B cell (primary cell): ENCODE results near the gene LCN12. TPM values are rescaled to one million over a fixed set of nuclear protein-coding genes. Genes with fewer than 3 reads are reported as not detected.

Source experiments
- ATAC-seq: fragments of 200-7000 bp; cut with Tn5 transposase; one replicate; pipeline ENCODE4 v1.10.0; 2021; ENCODE audit warnings: low read depth, mild to moderate bottlenecking, moderate number of reproducible peaks, moderate library complexity
- CTCF ChIA-PET: fragments of 350-600 bp; sonication (Branson Sonifier 250); formaldehyde crosslinking; loops from one replicate; lab custom pipeline; 2021; ENCODE audit warnings: antibody characterized with exemption, inconsistent platforms; lab: Charles Lee
- POLR2A ChIA-PET: fragments of 350-600 bp; sonication (Branson Sonifier 250); formaldehyde crosslinking; loops from one replicate; lab custom pipeline; 2021; ENCODE audit warnings: antibody characterized with exemption; lab: Charles Lee
- DNase-seq: peaks from one replicate; pipeline ENCODE4 v3.0.0; 2013
- H2AFZ ChIP-seq: 2 replicates; pipeline ENCODE4 v1.6.1; 2012; ENCODE audit warnings: mild to moderate bottlenecking, low read depth, low read length; ENCODE audit not compliant: insufficient read depth, poor library complexity, severe bottlenecking
- H3K27ac ChIP-seq, 2 donors: 1 replicate in 1 of 2; 2 replicates in 1 of 2; pipeline ENCODE4 v1.5.1; 2012 to 2013; ENCODE audit warnings: low read length in 2 of 2, mild to moderate bottlenecking in 2 of 2, moderate library complexity in 1 of 2
- H3K27me3 ChIP-seq, 4 experiments: fragments of 200-600 bp in 1 of 4; sonication (generic) in 1 of 4; replicated peaks in 1 of 4; 1 replicate in 2 of 4; 2 replicates in 2 of 4; pipeline versions ENCODE4 v1.6.1 to v1.7.0; 2013 to 2016; ENCODE audit warnings: low read length in 3 of 4, mild to moderate bottlenecking in 2 of 4, mixed read lengths in 1 of 4, moderate library complexity in 1 of 4; ENCODE audit not compliant: insufficient read depth in 4 of 4, control insufficient read depth in 3 of 4; ENCODE audit errors: control extremely low read depth in 1 of 4
- H3K36me3 ChIP-seq, 2 experiments: replicated peaks in 1 of 2; 1 replicate in 1 of 2; 2 replicates in 1 of 2; pipeline versions ENCODE4 v1.6.1 to v1.7.1; 2013; ENCODE audit warnings: low read length in 1 of 2; ENCODE audit not compliant: insufficient read depth in 2 of 2, control insufficient read depth in 1 of 2; ENCODE audit errors: control extremely low read depth in 1 of 2, extremely low read depth in 1 of 2
- H3K4me1 ChIP-seq, 2 donors: fragments of 200-600 bp in 1 of 2; sonication (generic) in 1 of 2; 1 replicate in 1 of 2; 2 replicates in 1 of 2; pipeline versions ENCODE4 v1.5.1 to v1.6.1; 2013 to 2017; ENCODE audit warnings: low read length in 2 of 2; ENCODE audit not compliant: control insufficient read depth in 2 of 2, insufficient read depth in 2 of 2
- H3K4me2 ChIP-seq: replicated peaks from 2 replicates; pipeline ENCODE3; 2012; ENCODE audit warnings: mild to moderate bottlenecking, low read depth, low read length; ENCODE audit not compliant: poor library complexity, severe bottlenecking
- H3K4me3 ChIP-seq, 5 experiments: fragments of 200-600 bp in 1 of 5; sonication (generic) in 1 of 5; 1 replicate in 3 of 5; 2 replicates in 2 of 5; pipeline versions ENCODE4 v1.5.1 to v1.7.0; 2011 to 2016; ENCODE audit warnings: low read length in 4 of 5, mild to moderate bottlenecking in 4 of 5, low read depth in 2 of 5, control low read depth in 1 of 5, moderate library complexity in 1 of 5; ENCODE audit not compliant: insufficient read depth in 1 of 5; ENCODE audit errors: control extremely low read depth in 1 of 5, extremely low read depth in 1 of 5
- H3K79me2 ChIP-seq: fragments of 200-600 bp; sonication (generic); one replicate; pipeline ENCODE4 v1.6.0; 2016; ENCODE audit warnings: low read length; ENCODE audit not compliant: control insufficient read depth, insufficient read depth
- H3K9ac ChIP-seq: fragments of 200-600 bp; sonication (generic); 2 replicates; pipeline ENCODE4 v1.6.1; 2017; ENCODE audit warnings: mild to moderate bottlenecking, low read length, moderate library complexity
- H3K9me3 ChIP-seq, 3 donors: one replicate each; pipeline versions ENCODE4 v1.6.1 to v1.7.1; 2013; ENCODE audit warnings: low read length in 2 of 3; ENCODE audit not compliant: control insufficient read depth in 2 of 3, insufficient read depth in 1 of 3; ENCODE audit errors: control extremely low read depth in 1 of 3
- H4K20me1 ChIP-seq: 2 replicates; pipeline ENCODE4 v1.6.0; 2012; ENCODE audit warnings: mild to moderate bottlenecking, low read length; ENCODE audit not compliant: insufficient read depth, control insufficient read depth, poor library complexity, severe bottlenecking
- H3K27ac Mint-ChIP-seq: one replicate; pipeline ENCODE4 v1.8.0; 2021; ENCODE audit warnings: mixed read lengths
- H3K27me3 Mint-ChIP-seq: one replicate; pipeline ENCODE4 v1.8.0; 2021; ENCODE audit warnings: mixed read lengths
- H3K4me1 Mint-ChIP-seq: one replicate; pipeline ENCODE4 v1.8.0; 2021; ENCODE audit warnings: mixed read lengths
- H3K4me3 Mint-ChIP-seq: one replicate; pipeline ENCODE4 v1.8.0; 2021; ENCODE audit warnings: mixed read lengths
- H3K9me3 Mint-ChIP-seq: one replicate; pipeline ENCODE4 v1.8.0; 2022; ENCODE audit warnings: mixed read lengths; ENCODE audit not compliant: insufficient read depth
- CTCF ChIP-seq: fragments of 200-600 bp; IDR thresholded peaks from one replicate; pipeline ENCODE4 v1.8.0; 2022; ENCODE audit warnings: antibody characterized with exemption, mild to moderate bottlenecking
- EZH2 ChIP-seq: IDR thresholded peaks from 2 replicates; pipeline ENCODE4 v1.6.1; 2012; ENCODE audit warnings: borderline replicate concordance, low read depth, mild to moderate bottlenecking, moderate library complexity, low read length; ENCODE audit not compliant: insufficient read depth, poor library complexity, severe bottlenecking
- WGBS: methylation state at CpG from one replicate; pipeline ENCODE4 v1.1.5; 2013; ENCODE audit warnings: missing lambda C conversion rate; ENCODE audit not compliant: insufficient coverage; 5-methylcytosine and 5-hydroxymethylcytosine counted together
- intact Hi-C: fragments of 100-400 bp; cut with micrococcal nuclease; formaldehyde crosslinking; loops from one replicate; pipeline ENCODE4 v1.10.0; 2022
- polyA plus RNA-seq: library from polyadenylated mRNA; depleted of rRNA; stranded (reverse); fragments of >200 nt; gene quantifications from 2 replicates; pipeline ENCODE4 v1.2.3, GENCODE V29; 2012
- total RNA-seq, 2 donors: library from RNA; stranded (reverse); fragments of 120-200 nt in 1 of 2; gene quantifications; 1 replicate in 1 of 2; 2 replicates in 1 of 2; pipeline versions ENCODE4 v1.2.3 to v1.2.4, GENCODE V29; 2013 to 2022

Gene LCN12
- total and polyA plus RNA-seq, 2 donors (not counting 1 experiment from before 2014, with no cell fraction given), result 2.4 to 2.6 TPM

- POLR2A ChIA-PET, result no interaction called here
- no peak overlapping the region for H3K4me3 Mint-ChIP-seq
Observed at GRCh38 chr9:136922540-136922939, 29.5 kb upstream of the LCN12 start.

GRCh38 chr9:136923881-136924280 lies 28.2 kb upstream of the LCN12 start:
- Mint-ChIP-seq H3K4me1 (no peaks in the 10 kb centered on the region), H3K9me3 (no peaks in the 10 kb centered on the region), H3K27me3 (no peaks in the 10 kb centered on the region), H3K27ac (no peak overlapping the region), H3K4me3 (no peak overlapping the region)
- H3K36me3 ChIP-seq, result peaks cover 0 to 62% of the 10 kb centered on the region in 2 experiments
- DNase-seq, result no peak
- peaks cover 25% of the 10 kb centered on the region for H3K79me2 ChIP-seq
- no peak overlapping the region for H3K27ac ChIP-seq
- no peaks in the 10 kb centered on the region for H3K9me3 ChIP-seq
- intact Hi-C loops, result no loop called here
- ChIA-PET CTCF (interaction anchor here (0.7 kb wide), 2 partner anchors 96 to 924 kb away, joined by 4 read pairs; no protein-coding TSS in a partner anchor), POLR2A (no interaction called here)
- H3K4me3 ChIP-seq, result no peak overlapping the region
- no peak overlapping the region for H3K9ac ChIP-seq
- WGBS, result 99% methylated on average over 19 of the region's 19 CpGs
- ATAC-seq, result no peak
- H3K27me3 ChIP-seq, result no peaks in the 10 kb centered on the region
- no peak overlapping the region for H3K4me2 ChIP-seq
- no peak for TF ChIP-seq CTCF
- peaks cover 21% of the 10 kb centered on the region for H4K20me1 ChIP-seq
- H2AFZ ChIP-seq, result no peak overlapping the region
- H3K4me1 ChIP-seq, result no peaks in the 10 kb centered on the region

More at GRCh38 chr9:136922540-136922939, 29.5 kb upstream of the LCN12 start:
- Mint-ChIP-seq H3K27ac (no peak overlapping the region), H3K4me1 (no peaks in the 10 kb centered on the region), H3K9me3 (no peaks in the 10 kb centered on the region), H3K27me3 (no peaks in the 10 kb centered on the region)
- no peak overlapping the region for H3K9ac ChIP-seq
- no peaks in the 10 kb centered on the region for H3K27me3 ChIP-seq
- ATAC-seq, result no peak
- H3K36me3 ChIP-seq, result peaks cover 0 to 66% of the 10 kb centered on the region in 2 experiments
- H2AFZ ChIP-seq, result no peak overlapping the region
- H3K79me2 ChIP-seq, result peaks cover 28% of the 10 kb centered on the region
- no peaks in the 10 kb centered on the region for H3K4me1 ChIP-seq
- 96% methylated on average over 19 of the region's 19 CpGs for WGBS
- no peak overlapping the region for H3K27ac ChIP-seq
- H3K4me2 ChIP-seq, result no peak overlapping the region
- CTCF ChIA-PET, result no interaction called here
- DNase-seq, result no peak
- intact Hi-C loops, result no loop called here
- H3K4me3 ChIP-seq, result no peak overlapping the region
- no peaks in the 10 kb centered on the region for H3K9me3 ChIP-seq
- TF ChIP-seq CTCF (no peak), EZH2 (no peak)
- H4K20me1 ChIP-seq, result peaks cover 24% of the 10 kb centered on the region
